Endodermal cell (in vitro differentiated cells): Measurements from ENCODE around the gene SMIM1. TPM values are rescaled to one million over a fixed set of nuclear protein-coding genes. Genes with fewer than 3 reads are reported as not detected.

Source experiments
- DNase-seq: peaks from one replicate; pipeline ENCODE4 v3.0.0-alpha.2; 2017
- H3K27ac ChIP-seq: 2 replicates; pipeline ENCODE4 v1.5.1; 2013; ENCODE audit warnings: mild to moderate bottlenecking, low read depth, low read length, moderate library complexity
- H3K27me3 ChIP-seq: 2 replicates; pipeline ENCODE4 v1.6.1; 2013; ENCODE audit warnings: mild to moderate bottlenecking, low read length, moderate library complexity; ENCODE audit not compliant: insufficient read depth, control insufficient read depth, poor library complexity, severe bottlenecking
- H3K36me3 ChIP-seq: 2 replicates; pipeline ENCODE4 v1.7.0; 2013; ENCODE audit warnings: mild to moderate bottlenecking, low read length, moderate library complexity; ENCODE audit not compliant: control insufficient read depth, insufficient read depth
- H3K4me1 ChIP-seq: one replicate; pipeline ENCODE4 v1.7.0; 2013; ENCODE audit warnings: low read length; ENCODE audit not compliant: control insufficient read depth, insufficient read depth
- H3K4me3 ChIP-seq: 2 replicates; pipeline ENCODE4 v1.5.1; 2013; ENCODE audit warnings: mild to moderate bottlenecking, low read length, moderate library complexity
- H3K9ac ChIP-seq: 2 replicates; pipeline ENCODE4 v1.6.1; 2013; ENCODE audit warnings: mild to moderate bottlenecking, low read length, moderate library complexity; ENCODE audit not compliant: poor library complexity, severe bottlenecking; ENCODE audit errors: extremely low read depth
- H3K9me3 ChIP-seq: 2 replicates; pipeline ENCODE4 v1.6.1; 2013; ENCODE audit warnings: mild to moderate bottlenecking, low read length, moderate library complexity; ENCODE audit not compliant: control insufficient read depth
- H3K27ac Mint-ChIP-seq: 2 replicates; pipeline ENCODE4 v1.8.0; 2020; ENCODE audit warnings: mixed read lengths
- H3K27me3 Mint-ChIP-seq: 2 replicates; pipeline ENCODE4 v1.8.0; 2021; ENCODE audit warnings: mild to moderate bottlenecking, mixed read lengths; ENCODE audit not compliant: insufficient read depth
- H3K36me3 Mint-ChIP-seq: 2 replicates; pipeline ENCODE4 v1.8.0; 2020; ENCODE audit warnings: low read depth, mixed read lengths
- H3K4me1 Mint-ChIP-seq: 2 replicates; pipeline ENCODE4 v1.8.0; 2020; ENCODE audit warnings: mixed read lengths
- H3K4me3 Mint-ChIP-seq: 2 replicates; pipeline ENCODE4 v1.8.0; 2020; ENCODE audit warnings: mild to moderate bottlenecking, moderate library complexity, mixed read lengths
- H3K9me3 Mint-ChIP-seq: 2 replicates; pipeline ENCODE4 v1.8.0; 2020; ENCODE audit warnings: mild to moderate bottlenecking, mixed read lengths
- WGBS, 2 experiments: methylation state at CpG; one replicate each; pipeline versions ENCODE4 v1.1.5 to v1.1.7; 2013; ENCODE audit warnings: missing lambda C conversion rate in 2 of 2, mixed read lengths in 1 of 2; ENCODE audit not compliant: insufficient coverage in 1 of 2, insufficient read length in 1 of 2; 5-methylcytosine and 5-hydroxymethylcytosine counted together
- total RNA-seq, 2 donors: library from RNA; stranded (reverse); fragmentation: NEBNext Ultra II Directional in 1 of 2; extraction: Animal tissue kit (Norgen Biotek cat#: 25700) in 1 of 2; gene quantifications; 2 replicates in 1 of 2; 3 replicates in 1 of 2; pipeline ENCODE4 v1.2.1, GENCODE V29; 2021
- TF ChIP-seq, protein P1 (sequence below): fragments of 200-600 bp; sonication (generic); conservative IDR thresholded peaks from 2 replicates; pipeline ENCODE4 v1.5.0; 2021; ENCODE audit warnings: antibody characterized with exemption, mild to moderate bottlenecking

The SMIM1 gene
- total RNA-seq, 2 donors from 2014 or later: 11.1 to 15.0 TPM

DNA sequence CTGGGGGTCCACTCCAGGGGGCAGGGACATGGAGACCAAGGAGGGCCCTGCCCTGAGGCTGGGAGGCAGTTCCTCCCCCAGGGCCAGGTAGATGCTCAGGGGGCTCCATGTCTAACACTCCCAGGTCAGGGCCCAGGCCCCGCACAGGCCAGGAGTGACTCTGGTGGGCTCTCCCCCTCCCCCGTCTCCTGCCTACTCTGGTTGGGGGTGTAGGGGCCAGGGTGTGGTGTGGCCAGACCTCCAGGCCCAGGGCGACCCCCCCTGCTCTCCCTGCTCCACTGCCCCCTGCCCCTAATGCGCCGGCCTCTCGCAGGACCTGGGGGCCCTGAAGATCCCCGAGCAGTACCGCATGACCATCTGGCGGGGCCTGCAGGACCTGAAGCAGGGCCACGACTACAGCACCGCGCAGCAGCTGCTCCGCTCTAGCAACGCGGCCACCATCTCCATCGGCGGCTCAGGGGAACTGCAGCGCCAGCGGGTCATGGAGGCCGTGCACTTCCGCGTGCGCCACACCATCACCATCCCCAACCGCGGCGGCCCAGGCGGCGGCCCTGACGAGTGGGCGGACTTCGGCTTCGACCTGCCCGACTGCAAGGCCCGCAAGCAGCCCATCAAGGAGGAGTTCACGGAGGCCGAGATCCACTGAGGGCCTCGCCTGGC is 40.0 kb upstream of the SMIM1 start:
- H3K36me3 ChIP-seq: peaks cover 13% of the 10 kb centered on the region
- no peaks in the 10 kb centered on the region for H3K4me1 Mint-ChIP-seq
- no peaks in the 10 kb centered on the region for H3K4me1 ChIP-seq
- H3K27ac ChIP-seq: no peak overlapping the region
- TF ChIP-seq, protein P1, sequence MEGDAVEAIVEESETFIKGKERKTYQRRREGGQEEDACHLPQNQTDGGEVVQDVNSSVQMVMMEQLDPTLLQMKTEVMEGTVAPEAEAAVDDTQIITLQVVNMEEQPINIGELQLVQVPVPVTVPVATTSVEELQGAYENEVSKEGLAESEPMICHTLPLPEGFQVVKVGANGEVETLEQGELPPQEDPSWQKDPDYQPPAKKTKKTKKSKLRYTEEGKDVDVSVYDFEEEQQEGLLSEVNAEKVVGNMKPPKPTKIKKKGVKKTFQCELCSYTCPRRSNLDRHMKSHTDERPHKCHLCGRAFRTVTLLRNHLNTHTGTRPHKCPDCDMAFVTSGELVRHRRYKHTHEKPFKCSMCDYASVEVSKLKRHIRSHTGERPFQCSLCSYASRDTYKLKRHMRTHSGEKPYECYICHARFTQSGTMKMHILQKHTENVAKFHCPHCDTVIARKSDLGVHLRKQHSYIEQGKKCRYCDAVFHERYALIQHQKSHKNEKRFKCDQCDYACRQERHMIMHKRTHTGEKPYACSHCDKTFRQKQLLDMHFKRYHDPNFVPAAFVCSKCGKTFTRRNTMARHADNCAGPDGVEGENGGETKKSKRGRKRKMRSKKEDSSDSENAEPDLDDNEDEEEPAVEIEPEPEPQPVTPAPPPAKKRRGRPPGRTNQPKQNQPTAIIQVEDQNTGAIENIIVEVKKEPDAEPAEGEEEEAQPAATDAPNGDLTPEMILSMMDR: peak; percentile 39
- peaks cover 11% of the 10 kb centered on the region for H3K36me3 Mint-ChIP-seq
- peak overlapping the region; percentile 39 for H3K4me3 Mint-ChIP-seq
- no peaks in the 10 kb centered on the region for H3K9me3 ChIP-seq
- H3K27me3 ChIP-seq: no peaks in the 10 kb centered on the region
- no peak overlapping the region for H3K4me3 ChIP-seq
- H3K9ac ChIP-seq: no peak overlapping the region
- no peaks in the 10 kb centered on the region for H3K9me3 Mint-ChIP-seq
- no peak overlapping the region for H3K27ac Mint-ChIP-seq
- 82 to 83% methylated on average over 17 to 37 of the region's 37 CpGs for WGBS, 2 experiments
- peak; percentile 80 for DNase-seq
- peaks cover 4% of the 10 kb centered on the region for H3K27me3 Mint-ChIP-seq

DNA sequence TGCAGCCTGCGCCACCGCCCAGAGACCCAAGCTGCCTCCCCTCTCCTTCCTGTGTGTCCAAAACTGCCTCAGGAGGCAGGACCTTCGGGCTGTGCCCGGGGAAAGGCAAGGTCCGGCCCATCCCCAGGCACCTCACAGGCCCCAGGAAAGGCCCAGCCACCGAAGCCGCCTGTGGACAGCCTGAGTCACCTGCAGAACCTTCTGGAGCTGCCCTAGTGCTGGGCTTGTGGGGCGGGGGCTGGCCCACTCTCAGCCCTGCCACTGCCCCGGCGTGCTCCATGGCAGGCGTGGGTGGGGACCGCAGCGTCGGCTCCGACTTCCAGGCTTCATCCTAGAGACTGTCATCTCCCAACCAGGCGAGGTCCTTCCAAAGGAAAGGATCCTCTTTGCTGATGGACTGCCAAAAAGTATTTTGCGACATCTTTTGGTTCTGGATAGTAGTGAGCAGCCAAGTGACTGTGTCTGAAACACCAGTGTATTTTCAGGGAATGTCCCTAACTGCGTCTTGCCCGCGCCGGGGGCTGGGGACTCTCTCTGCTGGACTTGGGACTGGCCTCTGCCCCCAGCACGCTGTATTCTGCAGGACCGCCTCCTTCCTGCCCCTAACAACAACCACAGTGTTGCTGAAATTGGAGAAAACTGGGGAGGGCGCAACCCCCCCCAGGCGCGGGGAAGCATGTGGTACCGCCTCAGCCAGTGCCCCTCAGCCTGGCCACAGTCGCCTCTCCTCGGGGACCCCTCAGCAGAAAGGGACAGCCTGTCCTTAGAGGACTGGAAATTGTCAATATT is 39.3 kb upstream of the SMIM1 start:
- DNase-seq: no peak
- peaks cover 4% of the 10 kb centered on the region for H3K27me3 Mint-ChIP-seq
- H3K9me3 Mint-ChIP-seq: no peaks in the 10 kb centered on the region
- no peaks in the 10 kb centered on the region for H3K9me3 ChIP-seq
- no peaks in the 10 kb centered on the region for H3K4me1 ChIP-seq
- no peaks in the 10 kb centered on the region for H3K27me3 ChIP-seq
- H3K4me3 ChIP-seq: no peak overlapping the region
- TF ChIP-seq, protein P1: no peak
- H3K36me3 ChIP-seq: peaks cover 19% of the 10 kb centered on the region
- H3K9ac ChIP-seq: no peak overlapping the region
- peak overlapping the region; percentile 39 for H3K4me3 Mint-ChIP-seq
- H3K27ac ChIP-seq: no peak overlapping the region
- WGBS, 2 experiments: 91 to 93% methylated on average over 17 to 29 of the region's 29 CpGs
- H3K27ac Mint-ChIP-seq: no peak overlapping the region
- no peaks in the 10 kb centered on the region for H3K4me1 Mint-ChIP-seq
- H3K36me3 Mint-ChIP-seq: peaks cover 18% of the 10 kb centered on the region

DNA sequence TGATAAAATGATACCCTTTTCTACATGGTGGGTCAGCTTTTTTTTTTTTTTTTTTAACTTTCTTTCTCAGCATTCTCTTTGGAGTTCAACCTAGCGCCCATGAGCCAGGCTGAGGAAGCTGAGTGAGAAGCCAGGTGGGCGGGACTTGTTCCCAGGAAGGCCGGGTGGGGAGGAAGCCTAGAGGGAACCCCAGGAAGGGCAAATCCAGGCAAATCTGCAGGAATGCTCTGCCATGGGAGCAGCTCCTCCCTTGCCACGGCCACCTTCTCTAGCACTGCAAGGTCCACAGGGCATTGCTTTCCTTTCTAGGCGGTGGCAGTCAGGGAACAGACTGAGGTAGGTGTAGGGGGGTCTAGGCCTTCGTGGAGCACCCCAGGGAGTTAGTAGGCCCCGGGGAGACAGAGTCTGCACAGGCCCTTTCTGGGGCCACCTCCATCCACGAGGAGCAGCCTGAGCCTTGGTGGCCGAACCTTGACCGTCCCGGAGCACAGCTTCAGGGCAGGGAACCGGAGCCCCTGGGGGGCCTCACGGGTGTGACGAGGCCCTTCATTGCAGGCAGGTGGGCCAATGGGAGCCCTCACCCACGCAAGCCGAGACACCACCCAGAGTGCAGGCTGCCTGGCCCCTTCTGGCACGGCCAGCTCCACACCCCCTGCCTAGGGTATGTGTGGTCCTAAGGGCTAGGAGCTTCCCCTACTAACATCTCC is 38.5 kb upstream of the SMIM1 start:
- no peak overlapping the region for H3K9ac ChIP-seq
- no peaks in the 10 kb centered on the region for H3K4me1 Mint-ChIP-seq
- H3K27me3 Mint-ChIP-seq: no peaks in the 10 kb centered on the region
- 94 to 97% methylated on average over 5 to 17 of the region's 17 CpGs for WGBS, 2 experiments
- H3K27ac ChIP-seq: no peak overlapping the region
- peaks cover 27% of the 10 kb centered on the region for H3K36me3 ChIP-seq
- H3K9me3 Mint-ChIP-seq: no peaks in the 10 kb centered on the region
- TF ChIP-seq, protein P1: no peak
- no peaks in the 10 kb centered on the region for H3K27me3 ChIP-seq
- H3K4me1 ChIP-seq: no peaks in the 10 kb centered on the region
- no peaks in the 10 kb centered on the region for H3K9me3 ChIP-seq
- no peak for DNase-seq
- no peak overlapping the region for H3K4me3 ChIP-seq
- H3K27ac Mint-ChIP-seq: no peak overlapping the region
- H3K36me3 Mint-ChIP-seq: peaks cover 19% of the 10 kb centered on the region
- no peak overlapping the region for H3K4me3 Mint-ChIP-seq
